CD8-positive, alpha-beta memory T cell (primary cell): ENCODE measurements around the gene OMA1. TPM values are rescaled to one million over a fixed set of nuclear protein-coding genes. Genes with fewer than 3 reads are reported as not detected.
"Not testable (repeated sequence)": the region's sequence is repeated elsewhere in the genome, so short reads cannot be mapped to it uniquely, and the experiment has no call there.

ENCODE experiments used
- CTCF ChIA-PET: fragments of 350-600 bp; sonication (Branson Sonifier 250); formaldehyde crosslinking; loops from one replicate; lab custom pipeline; 2021; ENCODE audit warnings: antibody characterized with exemption; lab: Charles Lee
- POLR2A ChIA-PET: fragments of 350-600 bp; sonication (Branson Sonifier 250); formaldehyde crosslinking; loops from one replicate; lab custom pipeline; 2021; ENCODE audit warnings: antibody characterized with exemption; lab: Charles Lee
- DNase-seq, 5 donors: peaks; one replicate each; pipeline versions ENCODE4 v3.0.0 to v3.0.0-alpha.2; 2020 to 2022; ENCODE audit warnings: mixed read lengths in 1 of 5
- H3K27ac ChIP-seq: one replicate; pipeline ENCODE4 v1.7.0; 2013; ENCODE audit warnings: low read depth, mild to moderate bottlenecking, low read length, moderate library complexity
- H3K27me3 ChIP-seq: 2 replicates; pipeline ENCODE4 v1.7.0; 2013; ENCODE audit warnings: low read length, mild to moderate bottlenecking; ENCODE audit not compliant: insufficient read depth, poor library complexity, severe bottlenecking
- H3K36me3 ChIP-seq: 2 replicates; pipeline ENCODE4 v1.7.0; 2013; ENCODE audit warnings: mild to moderate bottlenecking, low read length, moderate library complexity; ENCODE audit not compliant: insufficient read depth
- H3K4me1 ChIP-seq: 2 replicates; pipeline ENCODE4 v1.7.0; 2013; ENCODE audit warnings: mild to moderate bottlenecking, low read length, moderate library complexity; ENCODE audit not compliant: insufficient read depth
- H3K4me3 ChIP-seq: 2 replicates; pipeline ENCODE4 v1.7.0; 2013; ENCODE audit warnings: mild to moderate bottlenecking, low read length
- H3K9me3 ChIP-seq: 2 replicates; pipeline ENCODE4 v1.7.0; 2013; ENCODE audit warnings: mild to moderate bottlenecking, low read length
- H3K27ac Mint-ChIP-seq, 8 donors: one replicate each; pipeline ENCODE4 v1.8.0; 2020 to 2021; ENCODE audit warnings: mixed read lengths in 8 of 8, mild to moderate bottlenecking in 6 of 8, inconsistent platforms in 3 of 8, moderate library complexity in 3 of 8
- H3K27me3 Mint-ChIP-seq, 2 donors: one replicate each; pipeline ENCODE4 v1.8.0; 2020 to 2021; ENCODE audit warnings: mixed read lengths in 2 of 2, mild to moderate bottlenecking in 1 of 2, moderate library complexity in 1 of 2
- H3K36me3 Mint-ChIP-seq, 3 donors: one replicate each; pipeline ENCODE4 v1.8.0; 2020 to 2021; ENCODE audit warnings: mixed read lengths in 3 of 3, inconsistent platforms in 1 of 3, mild to moderate bottlenecking in 1 of 3
- H3K4me1 Mint-ChIP-seq, 3 donors: one replicate each; pipeline ENCODE4 v1.8.0; 2020 to 2021; ENCODE audit warnings: mixed read lengths in 3 of 3, inconsistent platforms in 1 of 3, mild to moderate bottlenecking in 1 of 3
- H3K4me3 Mint-ChIP-seq, 7 donors: one replicate each; pipeline ENCODE4 v1.8.0; 2020 to 2021; ENCODE audit warnings: mixed read lengths in 7 of 7, mild to moderate bottlenecking in 6 of 7, moderate library complexity in 4 of 7, inconsistent platforms in 2 of 7
- H3K9me3 Mint-ChIP-seq, 5 donors: one replicate each; pipeline ENCODE4 v1.8.0; 2020 to 2022; ENCODE audit warnings: mixed read lengths in 5 of 5, mild to moderate bottlenecking in 3 of 5, moderate library complexity in 2 of 5, inconsistent platforms in 1 of 5
- polyA plus RNA-seq: library from polyadenylated mRNA; unstranded; fragments of 300-500 nt; fragmentation: Illumina TruSeq; gene quantifications from one replicate; pipeline ENCODE4 v1.2.3, GENCODE V29; 2021
- total RNA-seq, 2 experiments: library from RNA; stranded (reverse); gene quantifications; one replicate each; pipeline ENCODE4 v1.2.3, GENCODE V29; 2021

The OMA1 gene
- total and polyA plus RNA-seq, 3 experiments from 2014 or later, result 15.9 to 40.5 (median 17.6) TPM

DNA sequence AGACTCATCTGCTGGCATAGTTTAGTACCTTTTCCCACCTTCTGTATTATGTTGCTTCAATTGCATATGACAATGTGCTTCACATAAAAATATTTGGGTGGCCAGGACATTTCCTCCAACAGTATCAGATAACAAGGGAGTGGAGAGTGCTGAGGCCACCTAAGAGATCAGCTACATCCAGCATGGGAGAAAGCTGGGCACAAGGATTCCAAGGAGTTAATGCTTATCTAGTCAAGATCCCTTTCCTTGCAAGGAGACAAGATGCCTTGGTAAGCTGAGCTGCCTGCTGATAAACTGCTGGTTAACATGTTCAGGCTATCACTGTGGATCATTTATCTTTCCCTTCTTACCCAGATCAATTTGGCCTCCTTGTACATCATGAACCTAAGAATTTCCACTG, 25.1 kb upstream of the OMA1 start:
- Histone ChIP-seq H3K9me3 (no peaks in the 10 kb centered on the region), H3K4me3 (no peak overlapping the region), H3K36me3 (no peaks in the 10 kb centered on the region), H3K27me3 (peaks cover 13% of the 10 kb centered on the region), H3K27ac (no peak overlapping the region), H3K4me1 (peaks cover 6% of the 10 kb centered on the region)
- no peaks in the 10 kb centered on the region for H3K9me3 Mint-ChIP-seq
- ChIA-PET POLR2A (no interaction called here), CTCF (interaction anchor here (1.3 kb wide), 1 partner anchor 11 kb away, joined by 3 read pairs; no protein-coding TSS in a partner anchor)
- no peak for DNase-seq
- no peak overlapping the region for H3K4me3 Mint-ChIP-seq
- H3K4me1 Mint-ChIP-seq, result peaks cover 9 to 24% (median 24%) of the 10 kb centered on the region in 3 donors
- H3K36me3 Mint-ChIP-seq, result peaks cover 0 to 2% (median 0%) of the 10 kb centered on the region in 3 donors
- no peak overlapping the region for H3K27ac Mint-ChIP-seq
- peaks cover 18 to 54% of the 10 kb centered on the region in 2 donors for H3K27me3 Mint-ChIP-seq

DNA sequence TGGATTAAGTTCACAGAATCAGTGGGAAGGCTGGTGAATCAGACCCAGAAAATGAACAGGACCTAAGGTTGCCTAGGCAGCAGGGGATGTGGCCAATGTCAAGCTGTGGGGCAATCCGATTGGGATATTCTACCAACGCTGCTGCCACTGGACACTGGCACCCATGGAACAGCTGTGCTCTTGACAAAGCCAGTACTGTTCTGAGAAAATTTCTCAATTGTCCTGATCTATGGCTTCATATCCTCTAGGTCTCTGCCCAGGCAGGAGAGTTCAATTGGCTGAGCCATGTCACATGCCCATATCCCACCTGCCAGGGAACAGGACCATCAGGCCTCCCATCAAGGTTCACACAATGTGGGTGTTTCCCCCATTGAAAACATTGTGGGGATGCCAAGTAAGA, 24.3 kb upstream of the OMA1 start:
- Mint-ChIP-seq H3K4me1 (peaks cover 8 to 17% (median 17%) of the 10 kb centered on the region in 3 donors), H3K27me3 (peaks cover 14 to 51% of the 10 kb centered on the region in 2 donors), H3K4me3 (no peak overlapping the region), H3K9me3 (no peaks in the 10 kb centered on the region), H3K27ac (no peak overlapping the region), H3K36me3 (peaks cover 0 to 2% (median 0%) of the 10 kb centered on the region in 3 donors)
- CTCF ChIA-PET, result interaction anchor here (1.3 kb wide), 1 partner anchor 10 kb away, joined by 3 read pairs; no protein-coding TSS in a partner anchor
- no peak for DNase-seq
- POLR2A ChIA-PET, result no interaction called here
- no peak overlapping the region for H3K27ac ChIP-seq
- no peaks in the 10 kb centered on the region for H3K9me3 ChIP-seq
- no peak overlapping the region for H3K4me3 ChIP-seq
- peaks cover 6% of the 10 kb centered on the region for H3K4me1 ChIP-seq
- H3K27me3 ChIP-seq, result peaks cover 12% of the 10 kb centered on the region
- H3K36me3 ChIP-seq, result no peaks in the 10 kb centered on the region

DNA sequence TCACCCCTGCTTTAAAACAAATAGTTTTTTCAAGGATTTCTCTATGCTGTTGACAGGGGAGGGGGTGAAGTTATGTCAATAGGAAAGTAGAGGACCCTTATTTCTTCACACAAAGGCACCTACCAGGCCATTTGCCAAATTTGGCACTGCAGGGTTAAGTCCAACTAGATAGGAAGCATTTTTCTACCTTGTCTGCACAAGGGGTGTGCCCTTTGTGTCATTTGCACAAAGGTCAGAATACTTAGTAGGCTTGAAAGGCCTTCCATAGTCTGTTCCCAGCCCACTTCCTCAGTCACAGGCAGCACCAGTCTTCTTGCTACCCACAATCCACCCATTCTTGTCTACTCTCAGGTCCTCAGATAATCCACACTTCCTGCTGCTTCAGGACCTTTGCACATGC, 23.6 kb upstream of the OMA1 start:
- Histone ChIP-seq H3K4me1 (peaks cover 6% of the 10 kb centered on the region), H3K27ac (no peak overlapping the region), H3K27me3 (peaks cover 6% of the 10 kb centered on the region), H3K36me3 (no peaks in the 10 kb centered on the region), H3K4me3 (no peak overlapping the region), H3K9me3 (no peaks in the 10 kb centered on the region)
- H3K27ac Mint-ChIP-seq, result peak overlapping the region in 1 of 8 donors; percentile 41
- peaks cover 0 to 2% (median 0%) of the 10 kb centered on the region in 3 donors for H3K36me3 Mint-ChIP-seq
- H3K9me3 Mint-ChIP-seq, result no peaks in the 10 kb centered on the region
- H3K27me3 Mint-ChIP-seq, result peaks cover 11 to 49% of the 10 kb centered on the region in 2 donors
- ChIA-PET POLR2A (no interaction called here), CTCF (no interaction called here)
- H3K4me3 Mint-ChIP-seq, result no peak overlapping the region
- peaks cover 6 to 13% (median 12%) of the 10 kb centered on the region in 3 donors for H3K4me1 Mint-ChIP-seq
- DNase-seq, result no peak

DNA sequence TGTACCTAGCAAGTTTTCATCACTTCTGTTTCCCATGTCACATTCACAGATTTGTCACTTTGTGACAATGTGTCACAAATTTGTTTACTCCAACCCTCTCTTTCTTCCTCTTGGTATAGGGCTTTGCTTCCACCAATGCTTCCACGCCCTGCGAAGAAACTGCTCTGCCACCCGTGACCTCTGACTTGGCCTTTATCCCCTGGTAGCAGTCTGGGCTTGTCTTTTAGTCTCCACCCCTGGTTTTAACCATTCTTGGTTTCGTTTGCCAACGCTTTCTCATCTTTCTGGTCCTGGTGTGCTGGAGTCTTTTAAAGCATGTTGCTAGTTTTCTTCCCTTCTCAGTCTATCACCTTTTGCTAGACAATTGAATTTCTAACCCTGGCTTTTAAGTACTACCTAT, 22.4 kb upstream of the OMA1 start:
- Histone ChIP-seq H3K9me3 (no peaks in the 10 kb centered on the region), H3K27ac (no peak overlapping the region), H3K4me1 (peaks cover 6% of the 10 kb centered on the region), H3K27me3 (peaks cover 6% of the 10 kb centered on the region), H3K4me3 (no peak overlapping the region), H3K36me3 (no peaks in the 10 kb centered on the region)
- Mint-ChIP-seq H3K4me1 (peaks cover 5 to 9% (median 8%) of the 10 kb centered on the region in 3 donors), H3K27ac (no peak overlapping the region), H3K27me3 (peaks cover 12 to 44% of the 10 kb centered on the region in 2 donors), H3K9me3 (no peaks in the 10 kb centered on the region), H3K36me3 (peaks cover 0 to 2% (median 0%) of the 10 kb centered on the region in 3 donors), H3K4me3 (no peak overlapping the region)
- ChIA-PET POLR2A (no interaction called here), CTCF (no interaction called here)
- no peak for DNase-seq

DNA sequence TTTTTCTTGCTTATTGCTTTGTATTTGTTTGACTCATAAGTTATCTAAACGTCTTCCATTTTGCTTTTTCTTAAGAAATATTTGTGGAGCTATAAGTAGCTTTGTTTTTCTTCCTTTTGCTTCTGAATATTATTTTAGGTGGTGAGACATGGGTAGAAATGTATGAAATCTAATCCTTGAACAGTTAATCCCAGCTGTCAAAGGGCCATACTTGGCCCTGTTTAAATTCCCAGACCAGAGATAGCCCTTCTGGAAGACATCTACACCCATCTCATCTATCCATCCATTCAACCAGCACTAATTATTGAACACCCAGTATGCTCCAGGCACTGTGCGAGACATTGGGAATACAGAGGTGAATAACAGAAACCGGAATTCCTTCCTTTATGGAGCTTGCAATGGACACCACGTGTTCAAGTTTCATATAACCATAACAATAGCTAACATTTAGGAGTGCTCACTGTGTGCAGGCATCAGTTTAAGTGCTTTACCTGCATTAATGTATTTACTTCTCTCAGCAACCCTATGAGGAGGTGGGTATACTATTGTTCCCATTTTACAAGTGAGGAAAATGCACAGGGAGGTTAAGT, 21.8 kb upstream of the OMA1 start:
- Histone ChIP-seq H3K4me3 (no peak overlapping the region), H3K27me3 (peaks cover 6% of the 10 kb centered on the region), H3K36me3 (no peaks in the 10 kb centered on the region), H3K27ac (no peak overlapping the region), H3K4me1 (peaks cover 1% of the 10 kb centered on the region), H3K9me3 (no peaks in the 10 kb centered on the region)
- no peak overlapping the region for H3K4me3 Mint-ChIP-seq
- POLR2A ChIA-PET, result no interaction called here
- H3K27ac Mint-ChIP-seq, result no peak overlapping the region
- CTCF ChIA-PET, result no interaction called here
- H3K27me3 Mint-ChIP-seq, result peaks cover 12 to 43% of the 10 kb centered on the region in 2 donors
- DNase-seq, result no peak
- H3K4me1 Mint-ChIP-seq, result peaks cover 0 to 4% (median 3%) of the 10 kb centered on the region in 3 donors
- H3K36me3 Mint-ChIP-seq, result peaks cover 0 to 2% (median 0%) of the 10 kb centered on the region in 3 donors
- H3K9me3 Mint-ChIP-seq, result peaks cover 0 to under 1% (median 0%) of the 10 kb centered on the region in 5 donors

DNA sequence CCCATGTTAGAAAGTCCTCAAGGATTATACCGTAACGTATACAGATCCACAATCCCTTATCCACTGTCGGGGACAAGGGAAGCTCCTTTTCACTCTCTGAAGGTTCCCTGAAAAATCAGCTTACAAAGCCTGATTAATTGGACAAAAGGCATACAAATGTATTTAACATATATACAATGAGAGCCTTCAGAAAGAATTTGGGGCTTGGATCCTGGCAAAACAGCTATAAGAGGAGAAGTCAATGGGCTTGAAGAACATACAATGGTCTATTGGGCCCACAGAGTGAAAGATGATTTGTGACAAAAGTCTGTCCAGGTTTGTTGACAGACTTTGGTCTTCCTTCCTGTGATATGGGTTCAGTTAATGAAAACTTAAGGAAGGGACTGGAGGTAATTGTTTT, 19.8 kb upstream of the OMA1 start:
- DNase-seq, result no peak
- Histone ChIP-seq H3K4me3 (no peak overlapping the region), H3K27ac (no peak overlapping the region), H3K9me3 (no peaks in the 10 kb centered on the region), H3K27me3 (no peaks in the 10 kb centered on the region), H3K4me1 (no peaks in the 10 kb centered on the region), H3K36me3 (no peaks in the 10 kb centered on the region)
- ChIA-PET CTCF (no interaction called here), POLR2A (no interaction called here)
- Mint-ChIP-seq H3K4me1 (no peaks in the 10 kb centered on the region), H3K4me3 (no peak overlapping the region), H3K36me3 (peaks cover 0 to 2% (median 0%) of the 10 kb centered on the region in 3 donors), H3K27ac (no peak overlapping the region), H3K9me3 (peaks cover 0 to 2% (median 0%) of the 10 kb centered on the region in 5 donors), H3K27me3 (peaks cover 23 to 53% of the 10 kb centered on the region in 2 donors)

DNA sequence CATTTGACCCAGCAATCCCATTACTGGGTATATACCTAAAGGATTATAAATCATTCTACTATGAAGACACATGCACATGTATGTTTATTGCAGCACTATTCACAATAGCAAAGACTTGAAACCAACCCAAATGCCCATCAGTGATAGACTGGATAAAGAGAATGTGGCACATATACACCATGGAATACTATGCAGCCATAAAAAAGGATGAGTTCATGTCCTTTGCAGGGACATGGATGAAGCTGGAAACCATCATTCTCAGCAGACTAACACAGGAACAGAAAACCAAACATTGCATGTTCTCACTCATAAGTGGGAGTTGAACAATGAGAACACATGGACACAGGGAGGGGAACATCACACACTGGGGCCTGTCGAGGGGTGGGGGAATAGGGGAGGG, 17.2 kb upstream of the OMA1 start:
- H3K9me3 ChIP-seq, H3K27me3 ChIP-seq, CTCF ChIA-PET, DNase-seq, H3K4me1 ChIP-seq, H3K4me3 Mint-ChIP-seq, H3K4me3 ChIP-seq, POLR2A ChIA-PET, H3K36me3 Mint-ChIP-seq, H3K27ac ChIP-seq, H3K4me1 Mint-ChIP-seq, H3K27ac Mint-ChIP-seq, H3K36me3 ChIP-seq: not testable (repeated sequence)
- Mint-ChIP-seq H3K27me3 (peaks cover 25 to 53% of the 10 kb centered on the region in 2 donors), H3K9me3 (peaks cover 0 to 12% (median 4%) of the 10 kb centered on the region in 5 donors)

DNA sequence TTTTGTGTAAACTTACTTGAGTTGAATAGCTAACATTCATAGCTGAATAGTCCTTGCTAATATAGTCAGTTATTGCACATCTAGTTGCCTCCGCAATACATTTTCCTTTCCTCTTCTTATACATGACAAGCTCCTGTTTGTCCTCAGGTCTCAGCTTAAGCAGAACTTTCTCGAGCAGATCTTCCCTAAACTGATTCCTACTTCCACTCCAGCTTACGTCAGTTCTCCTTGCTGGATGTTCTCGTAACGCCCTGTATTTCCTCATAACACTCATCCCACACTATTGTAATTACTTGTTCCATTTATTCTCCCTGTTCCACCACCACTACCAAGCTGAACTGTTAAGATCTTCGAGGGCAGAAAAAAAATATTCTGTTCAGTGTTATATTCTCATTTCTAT, 15.1 kb upstream of the OMA1 start:
- no peaks in the 10 kb centered on the region for H3K4me1 ChIP-seq
- Mint-ChIP-seq H3K4me3 (no peak overlapping the region), H3K4me1 (no peaks in the 10 kb centered on the region), H3K27ac (no peak overlapping the region), H3K9me3 (peaks cover 0 to 13% (median 5%) of the 10 kb centered on the region in 5 donors), H3K36me3 (peaks cover 0 to 4% (median 0%) of the 10 kb centered on the region in 3 donors), H3K27me3 (peaks cover 25 to 72% of the 10 kb centered on the region in 2 donors)
- no peak for DNase-seq
- H3K27ac ChIP-seq, result no peak overlapping the region
- no peaks in the 10 kb centered on the region for H3K27me3 ChIP-seq
- ChIA-PET POLR2A (no interaction called here), CTCF (interaction anchor here (0.9 to 1.4 kb wide), 3 partner anchors 8 to 46 kb away, joined by 3 read pairs; no protein-coding TSS in a partner anchor)
- no peaks in the 10 kb centered on the region for H3K36me3 ChIP-seq
- no peak overlapping the region for H3K4me3 ChIP-seq
- no peaks in the 10 kb centered on the region for H3K9me3 ChIP-seq
